Activated naive CD8-positive, alpha-beta T cell treated with anti-CD3 and anti-CD28 coated beads, Interleukin-2, amount 50 U/mL, for 16 hours (primary cell): ENCODE results near the gene UFL1.

Source experiments
- DNase-seq: peaks from one replicate; pipeline ENCODE4 v3.0.0-alpha.2; 2020; ENCODE audit warnings: low read depth, low spot score

Gene UFL1

DNA sequence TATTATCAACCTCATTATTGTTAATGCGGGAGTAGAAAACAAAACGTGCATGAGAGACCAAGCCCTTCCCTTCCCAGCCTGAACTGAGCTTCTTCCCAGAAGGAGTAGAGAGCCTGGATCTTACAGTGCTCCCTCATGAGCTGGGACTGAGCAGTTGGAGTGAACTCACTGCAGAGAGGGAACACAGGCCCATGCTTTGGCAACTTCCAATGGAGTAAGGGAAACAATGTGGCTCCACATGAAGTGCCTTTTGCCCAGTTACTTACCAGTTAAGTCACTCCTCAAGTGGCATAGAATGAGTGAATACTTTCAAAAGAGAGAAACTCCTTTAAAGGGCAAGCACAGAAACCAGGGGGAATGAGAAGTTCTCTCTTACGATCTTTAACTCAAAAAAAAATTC is 53.8 kb downstream of the UFL1 start:
- no peak for DNase-seq

DNA sequence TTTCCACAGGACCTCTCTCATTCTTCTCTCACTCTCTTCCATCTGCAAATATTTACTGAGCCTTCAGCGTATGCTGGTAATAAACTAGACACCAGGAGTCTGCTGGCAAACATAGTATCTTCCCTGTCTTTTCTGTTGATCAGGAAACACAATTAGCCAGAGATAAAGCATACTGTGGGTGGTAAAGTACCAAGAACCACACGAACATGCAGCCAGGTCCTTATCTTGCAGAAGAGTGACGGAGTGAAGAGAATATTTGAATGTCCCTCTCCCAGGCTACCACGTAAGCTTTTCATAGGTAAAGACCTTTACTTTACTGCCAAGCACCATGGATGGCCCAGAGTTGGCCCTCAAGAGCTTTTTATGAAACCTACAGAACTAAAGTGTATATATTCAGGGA is 54.6 kb downstream of the UFL1 start:
- no peak for DNase-seq

DNA sequence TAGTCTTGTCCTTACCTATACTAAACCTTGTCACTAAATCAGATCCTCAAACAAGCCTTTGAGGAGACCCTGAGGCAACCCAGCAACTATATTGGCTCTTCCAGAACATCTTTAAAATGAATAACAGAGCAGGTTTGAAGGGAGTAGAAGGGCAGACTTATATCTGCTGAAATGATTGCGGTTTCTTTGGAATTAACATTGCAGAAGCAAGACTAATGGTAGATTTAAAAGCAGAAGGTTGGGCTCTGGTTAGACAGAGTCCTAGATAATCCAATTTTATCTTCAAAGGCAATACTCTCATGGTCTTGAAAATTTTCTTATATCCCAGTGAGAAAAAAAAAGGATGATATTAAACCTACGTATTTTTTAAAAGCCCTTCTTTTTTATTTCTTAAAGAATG is 60.4 kb downstream of the UFL1 start:
- no peak for DNase-seq

DNA sequence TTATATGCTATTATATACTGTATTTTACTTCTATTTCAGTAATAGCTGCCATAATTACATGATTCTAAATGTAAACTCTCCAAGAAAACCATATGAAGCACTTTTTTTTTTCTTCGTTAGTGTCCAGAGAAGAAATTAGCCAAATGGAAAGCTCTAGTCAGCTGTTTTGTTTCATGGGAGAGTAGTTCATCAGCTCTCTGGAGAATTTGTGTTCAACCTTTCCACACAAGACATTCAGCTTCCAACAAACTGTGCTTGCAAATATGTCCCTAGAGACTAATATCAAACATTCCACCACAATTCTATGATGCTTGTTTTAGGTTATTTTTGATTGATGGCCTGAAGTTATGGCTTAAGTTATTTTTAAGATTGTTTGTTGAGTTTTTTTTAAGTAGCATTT is 60.8 kb downstream of the UFL1 start:
- no peak for DNase-seq

DNA sequence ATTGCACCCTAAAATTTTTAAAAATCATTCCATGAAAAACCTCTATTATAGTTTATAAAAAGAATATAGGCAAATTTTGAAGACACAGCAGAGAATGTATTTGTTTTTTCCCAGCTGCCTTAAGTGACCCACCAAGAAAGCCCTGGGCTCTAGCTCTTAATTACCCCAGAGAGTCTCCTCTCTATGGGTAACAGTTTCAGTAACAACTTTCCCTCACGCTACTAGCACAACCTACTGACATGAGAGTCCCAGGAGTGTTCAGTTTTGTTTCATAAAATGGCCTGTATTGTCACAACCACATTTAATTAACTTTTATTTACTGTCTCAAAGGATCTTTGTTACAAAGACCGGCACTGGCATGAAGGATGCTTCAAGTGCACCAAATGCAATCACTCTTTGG is 82.8 kb downstream of the UFL1 start:
- DNase-seq, result no peak
